ENCODE measurements around the gene TEAD3.
"Not testable (repeated sequence)": the region's sequence is repeated elsewhere in the genome, so short reads cannot be mapped to it uniquely, and the experiment has no call there.

The TEAD3 gene

DNA sequence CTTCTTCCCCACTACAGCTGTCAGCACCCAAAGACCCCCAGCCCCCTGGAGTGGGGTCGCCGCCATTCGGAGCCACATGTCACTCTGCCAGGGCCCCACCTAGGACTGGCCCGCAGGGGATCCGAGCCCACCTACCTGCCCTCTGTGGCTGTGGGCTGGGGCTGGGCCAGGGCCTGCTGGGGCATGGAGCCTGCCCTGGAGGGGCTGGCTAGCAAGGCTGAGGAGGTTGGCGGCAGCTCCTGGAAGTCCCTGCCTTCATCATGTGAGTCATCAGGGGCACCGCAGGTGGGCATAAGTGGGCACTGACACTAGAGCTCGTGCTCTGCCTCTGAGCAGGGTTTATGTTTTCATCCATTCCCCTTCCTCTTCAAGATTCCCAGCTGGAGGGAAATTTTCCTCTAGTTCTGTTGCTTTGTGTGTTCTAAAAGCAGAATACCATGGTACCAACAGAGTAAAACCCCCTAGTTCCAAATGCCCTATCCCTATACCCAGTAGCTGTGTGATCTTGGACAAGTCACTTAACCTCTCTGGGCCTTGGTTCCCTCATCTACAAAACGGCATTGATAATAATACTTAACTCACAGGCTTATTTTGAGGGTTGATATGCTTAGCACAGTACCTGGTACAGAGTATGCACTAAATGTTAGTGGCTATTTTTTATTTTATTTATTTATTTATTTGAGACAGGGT lies 53.4 kb downstream of the TEAD3 start:
- DNase-seq = no peak

GRCh38 chr6:35442693-35443092 lies 54.2 kb downstream of the TEAD3 start:
- no peak for DNase-seq

DNA sequence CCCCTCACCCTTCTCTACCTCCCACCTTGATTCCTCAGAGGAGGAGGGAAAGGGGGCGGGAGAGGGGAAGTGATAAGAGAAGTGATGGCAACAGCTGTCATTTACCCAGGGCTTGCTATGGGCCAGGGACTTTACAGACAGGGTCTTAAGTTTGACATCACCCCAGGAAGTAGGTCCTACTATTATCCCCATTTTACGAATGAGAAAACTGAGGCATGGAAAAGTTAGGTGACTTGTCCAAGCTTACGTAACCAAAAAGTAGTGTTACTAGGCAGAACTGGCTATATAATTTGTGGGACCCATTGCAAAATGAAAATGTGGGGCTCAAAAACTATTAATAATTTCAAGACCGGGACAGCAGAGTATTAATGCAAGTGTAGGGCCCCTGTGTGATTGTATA lies 55.2 kb downstream of the TEAD3 start:
- DNase-seq = no peak

DNA sequence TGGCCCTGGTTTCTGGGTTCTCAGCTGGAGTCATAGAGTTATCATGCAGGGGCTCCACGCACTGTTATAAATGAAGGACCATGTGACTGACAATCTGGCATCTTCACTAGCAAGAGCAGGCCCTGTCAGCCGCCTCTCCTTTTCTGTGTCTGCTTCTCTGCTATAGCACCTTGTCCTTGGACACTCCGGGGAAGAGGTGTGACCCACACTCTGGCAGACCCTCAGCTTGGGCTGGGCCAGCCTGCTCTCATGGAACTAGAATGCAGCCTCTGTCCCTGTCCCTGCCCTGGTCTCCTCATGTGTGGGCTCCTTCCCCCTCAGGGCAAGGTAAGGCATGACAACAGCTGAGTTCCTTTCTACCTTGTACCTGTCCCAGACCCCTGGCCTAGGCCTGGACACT lies 55.7 kb downstream of the TEAD3 start:
- no peak for DNase-seq

DNA sequence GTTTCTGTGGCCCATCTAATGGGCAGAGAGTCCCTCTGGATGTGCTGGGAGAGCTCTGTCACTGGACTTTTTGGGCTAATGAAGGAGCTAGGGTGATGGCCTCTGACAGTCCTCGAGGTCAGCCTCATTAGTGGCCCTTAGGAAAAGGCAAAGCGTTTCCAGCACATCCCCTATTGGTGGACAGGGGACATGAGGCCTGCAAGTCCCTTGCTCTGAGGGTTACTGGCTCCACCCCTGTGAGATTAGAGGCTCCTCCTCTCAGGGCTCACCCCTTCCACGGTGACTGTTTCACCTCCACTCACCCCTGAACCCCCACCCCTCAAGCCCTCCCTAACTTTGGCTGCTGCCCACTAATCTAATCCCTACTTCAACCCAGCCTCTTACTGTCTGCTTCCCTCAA lies 57.6 kb downstream of the TEAD3 start:
- no peak for DNase-seq

DNA sequence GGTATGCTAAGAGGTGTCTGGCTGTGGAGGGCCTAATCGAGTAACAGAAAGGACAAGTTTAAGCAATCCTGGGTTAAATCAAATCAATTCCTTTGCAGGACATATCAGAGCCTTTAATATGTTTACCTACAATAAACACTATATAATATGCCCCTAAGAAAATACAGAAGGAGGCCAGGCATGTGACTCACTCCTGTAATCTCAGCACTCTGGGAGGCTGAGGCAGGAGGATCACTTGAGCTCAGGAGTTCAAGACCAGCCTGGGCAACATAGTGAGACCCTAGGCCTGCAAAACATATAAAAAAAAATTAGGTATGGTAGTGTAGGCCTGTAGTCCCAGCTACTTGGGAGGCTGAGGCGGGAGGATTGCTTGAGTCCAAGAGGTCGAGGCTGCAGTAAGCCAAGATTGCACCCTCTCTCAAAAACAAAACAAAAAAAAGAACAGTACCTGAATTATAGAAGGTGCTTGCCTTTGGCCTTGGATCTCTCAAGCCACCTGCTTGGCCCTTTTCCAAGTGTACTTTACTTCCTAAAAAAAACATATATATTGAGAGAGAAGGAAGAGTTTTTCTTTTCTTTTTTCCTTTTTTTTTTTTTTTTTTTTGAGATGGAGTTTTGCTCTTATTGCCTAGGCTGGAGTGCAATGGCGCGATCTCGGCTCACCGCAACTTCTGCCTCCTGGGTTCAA lies 58.4 kb downstream of the TEAD3 start:
- not testable (repeated sequence) for DNase-seq

DNA sequence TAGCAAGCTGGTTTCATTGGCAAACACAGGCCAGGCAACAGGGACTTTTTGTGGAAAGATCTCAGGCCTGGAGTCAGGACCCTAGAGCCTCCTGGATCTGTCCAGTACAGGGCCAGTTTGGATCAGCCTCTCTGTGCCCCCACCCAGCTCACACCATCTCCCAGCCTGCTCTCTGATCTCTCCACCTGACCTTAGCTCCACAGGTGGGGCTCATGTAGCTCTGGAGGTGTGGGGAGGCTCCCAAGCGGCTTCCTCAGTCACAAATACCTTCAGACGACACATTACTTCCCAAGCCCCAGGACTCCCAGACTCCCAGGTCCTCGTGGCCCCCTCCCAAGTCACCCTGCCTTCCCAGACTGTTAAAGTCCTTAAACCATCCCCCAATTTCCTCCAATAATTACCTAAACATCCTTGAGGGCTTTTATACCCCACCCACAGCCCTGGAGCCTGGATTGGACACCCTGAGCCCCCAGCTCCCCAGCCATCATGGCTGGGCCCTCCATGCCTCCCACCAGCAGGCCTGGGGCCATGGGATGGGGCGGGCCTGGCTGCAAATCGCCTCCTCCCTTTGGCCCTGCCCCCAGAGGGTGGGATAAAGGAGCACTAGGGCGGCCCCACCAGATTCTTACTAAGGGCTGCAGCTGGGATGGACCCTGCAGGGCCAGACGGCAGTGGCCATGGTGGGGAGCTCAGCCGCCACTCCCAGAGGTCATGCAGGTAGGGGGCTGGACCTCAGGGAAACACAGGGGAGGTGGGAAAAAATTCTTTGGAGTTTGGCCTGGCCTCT lies 60.6 kb downstream of the TEAD3 start:
- no peak for DNase-seq

GRCh38 chr6:35435074-35435837 lies 61.6 kb downstream of the TEAD3 start:
- DNase-seq = no peak

DNA sequence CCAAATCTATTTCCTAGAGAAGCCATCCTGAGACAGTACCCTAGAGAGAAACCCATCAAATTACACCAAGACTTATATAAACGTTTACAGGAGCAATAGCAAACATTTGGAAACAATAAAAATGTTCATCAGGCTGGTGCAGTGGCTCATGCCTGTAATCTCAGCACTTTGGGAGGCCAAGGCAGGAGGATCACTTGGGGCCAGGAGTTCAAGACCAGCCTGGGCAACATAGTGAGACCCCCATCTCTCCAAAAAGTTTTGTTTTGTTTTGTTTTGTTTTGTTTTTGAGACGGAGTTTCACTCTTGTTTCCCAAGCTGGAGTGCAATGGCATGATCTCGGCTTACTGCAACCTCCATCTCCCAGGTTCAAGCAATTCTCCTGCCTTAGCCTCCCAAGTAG lies 64.2 kb downstream of the TEAD3 start:
- not testable (repeated sequence) for DNase-seq

DNA sequence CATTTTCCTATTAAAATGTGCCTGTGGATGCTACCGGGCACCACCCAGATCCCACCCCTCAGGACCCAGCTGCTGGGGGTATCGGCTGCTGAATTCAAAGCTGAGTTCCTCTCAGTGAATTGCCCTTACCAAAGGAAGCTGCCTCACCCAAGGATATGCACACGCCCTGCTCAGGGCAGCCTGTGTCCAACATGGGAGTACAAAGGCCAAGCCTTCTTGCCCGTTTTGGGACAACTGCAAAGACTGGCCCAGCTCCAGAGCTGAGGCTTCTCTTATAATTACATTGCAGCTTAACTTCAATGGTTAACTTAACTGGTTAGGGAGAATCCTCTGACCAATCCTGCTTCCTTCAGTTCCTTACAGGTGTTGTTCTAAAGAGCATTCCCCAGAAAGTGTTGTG lies 64.6 kb downstream of the TEAD3 start:
- DNase-seq = no peak

GRCh38 chr6:35429463-35429862 lies 67.4 kb downstream of the TEAD3 start:
- no peak for DNase-seq

DNA sequence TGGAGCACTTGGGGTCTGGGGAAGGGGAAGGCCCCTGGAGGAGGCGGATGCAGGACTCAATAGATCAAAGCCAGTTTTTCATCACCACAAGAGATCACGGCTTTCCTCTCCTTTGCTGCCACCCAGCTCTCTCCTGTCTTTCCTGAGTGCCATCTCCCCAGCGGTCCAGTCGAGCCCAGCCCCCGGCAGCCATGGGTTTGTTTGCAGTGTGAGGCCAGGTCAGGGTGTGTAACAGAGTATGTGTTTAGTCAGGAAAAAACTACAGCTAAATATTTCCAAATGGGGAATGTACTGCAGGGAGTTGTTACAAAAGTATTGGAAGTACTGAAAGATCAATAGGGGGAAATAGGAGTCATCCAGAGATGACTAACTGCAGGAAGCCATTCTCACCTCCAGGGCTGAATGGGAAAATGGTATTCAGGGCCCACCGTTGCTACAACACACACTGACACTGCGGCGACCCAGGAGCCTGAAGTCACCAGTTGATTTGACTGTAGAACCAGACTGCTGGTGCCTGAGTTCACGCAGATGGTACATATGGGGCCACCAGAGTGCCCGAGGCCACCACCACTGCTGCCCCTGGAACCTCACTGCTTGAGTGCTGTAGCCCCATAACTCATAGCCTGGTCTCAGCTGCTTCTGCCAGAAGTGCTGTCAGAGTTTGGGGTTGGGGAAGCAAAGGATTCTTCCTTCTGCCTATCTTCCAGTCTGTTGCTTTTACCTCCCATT lies 68.3 kb downstream of the TEAD3 start:
- DNase-seq = no peak

GRCh38 chr6:35427851-35428321 lies 69.0 kb downstream of the TEAD3 start:
- DNase-seq = no peak

DNA sequence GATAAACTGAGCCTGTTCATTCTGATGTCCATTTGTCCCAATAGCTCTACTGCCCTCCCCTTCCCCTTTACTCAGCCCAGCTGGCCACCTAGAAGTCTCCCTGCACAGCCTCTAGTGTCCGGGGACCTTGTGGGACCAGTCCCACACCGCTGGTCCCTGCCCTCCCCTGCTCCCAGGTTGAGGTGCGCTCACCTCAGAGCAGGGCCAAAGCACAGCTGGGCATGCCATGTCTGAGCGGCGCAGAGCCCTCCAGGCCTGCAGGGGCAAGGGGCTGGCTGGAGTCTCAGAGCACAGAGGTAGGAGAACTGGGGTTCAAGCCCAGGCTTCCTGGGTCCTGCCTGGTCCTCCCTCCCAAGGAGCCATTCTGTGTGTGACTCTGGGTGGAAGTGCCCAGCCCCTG lies 69.4 kb downstream of the TEAD3 start:
- DNase-seq = no peak

DNA sequence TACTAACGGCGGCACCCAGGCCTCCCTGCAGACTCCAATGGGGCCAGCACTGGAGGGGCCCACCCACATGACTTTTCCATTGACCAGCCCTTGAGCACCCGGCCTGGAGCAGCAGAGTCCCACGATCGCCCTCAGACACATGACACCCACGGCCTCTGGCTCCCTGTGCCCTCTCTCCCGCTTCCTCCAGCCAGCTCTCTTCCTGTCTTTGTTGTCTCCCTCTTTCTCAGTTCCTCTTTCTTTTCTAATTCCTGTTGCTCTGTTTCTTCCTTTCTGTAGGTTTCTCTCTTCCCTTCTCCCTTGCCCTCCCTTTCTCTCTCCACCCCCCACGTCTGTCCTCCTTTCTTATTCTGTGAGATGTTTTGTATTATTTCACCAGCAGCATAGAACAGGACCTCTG lies 70.8 kb downstream of the TEAD3 start:
- DNase-seq = no peak

- no peak for DNase-seq
Observed at GRCh38 chr6:35425284-35425683, 71.6 kb downstream of the TEAD3 start.

All from stimulated activated CD4-positive, alpha-beta T cell treated with anti-CD3 and anti-CD28 coated beads, Interleukin-4, amount 100 ng/mL, for 1 hour (primary cell).